ENCODE data around the gene GPR87. TPM values are rescaled to one million over a fixed set of nuclear protein-coding genes. Genes with fewer than 3 reads are reported as not detected.

GPR87 gene, protein sequence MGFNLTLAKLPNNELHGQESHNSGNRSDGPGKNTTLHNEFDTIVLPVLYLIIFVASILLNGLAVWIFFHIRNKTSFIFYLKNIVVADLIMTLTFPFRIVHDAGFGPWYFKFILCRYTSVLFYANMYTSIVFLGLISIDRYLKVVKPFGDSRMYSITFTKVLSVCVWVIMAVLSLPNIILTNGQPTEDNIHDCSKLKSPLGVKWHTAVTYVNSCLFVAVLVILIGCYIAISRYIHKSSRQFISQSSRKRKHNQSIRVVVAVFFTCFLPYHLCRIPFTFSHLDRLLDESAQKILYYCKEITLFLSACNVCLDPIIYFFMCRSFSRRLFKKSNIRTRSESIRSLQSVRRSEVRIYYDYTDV
- 0.20 TPM in 1 of 2 replicates, not detected in the other for total RNA-seq (2014; rRNA removed; shearing (Covaris generic))

DNA sequence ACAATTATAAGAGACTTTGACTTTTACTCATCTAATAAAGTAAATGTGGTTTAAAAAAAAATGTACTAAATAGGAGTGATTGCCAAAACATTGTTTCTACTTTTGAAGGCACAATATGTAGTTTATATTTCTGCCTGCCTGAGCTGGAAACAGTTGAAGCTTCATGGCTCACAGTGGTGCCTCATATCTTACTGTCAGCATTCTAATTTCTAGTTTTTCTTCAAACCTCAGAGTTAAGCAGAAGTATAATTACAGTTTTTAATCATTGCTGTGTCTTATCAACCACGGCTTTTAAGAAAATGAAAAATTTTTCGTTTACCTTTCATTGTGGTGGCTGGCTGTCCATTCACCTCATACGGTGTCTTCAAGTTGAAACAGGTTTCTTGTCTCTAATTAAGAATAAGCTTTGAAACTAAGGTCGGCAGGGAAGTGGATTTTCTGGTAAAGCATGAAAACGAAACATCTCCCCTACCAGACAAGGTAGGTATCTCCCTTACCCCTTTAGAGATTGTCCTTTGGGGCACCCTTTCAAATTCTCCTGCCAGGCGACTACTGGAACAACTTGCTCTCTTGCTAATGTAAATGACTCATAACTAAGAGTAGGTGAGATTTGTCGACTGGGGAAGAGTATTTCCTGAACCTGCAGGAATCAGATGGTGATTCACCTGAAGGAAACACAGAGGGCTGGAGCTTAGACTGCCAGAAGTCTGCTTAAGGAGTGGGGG is at the start of gene GPR87:
GPR87 (minus strand) TSS at position 554 of the 725 bp plus-strand sequence. CDS start 16,720 bp downstream, outside the sequence.
- no peak for DNase-seq (ENCODE audit: low spot score)
- in situ Hi-C loops (cut with HindIII; ENCODE audit: low sequenced_read_pairs) = no loop called here

DNA sequence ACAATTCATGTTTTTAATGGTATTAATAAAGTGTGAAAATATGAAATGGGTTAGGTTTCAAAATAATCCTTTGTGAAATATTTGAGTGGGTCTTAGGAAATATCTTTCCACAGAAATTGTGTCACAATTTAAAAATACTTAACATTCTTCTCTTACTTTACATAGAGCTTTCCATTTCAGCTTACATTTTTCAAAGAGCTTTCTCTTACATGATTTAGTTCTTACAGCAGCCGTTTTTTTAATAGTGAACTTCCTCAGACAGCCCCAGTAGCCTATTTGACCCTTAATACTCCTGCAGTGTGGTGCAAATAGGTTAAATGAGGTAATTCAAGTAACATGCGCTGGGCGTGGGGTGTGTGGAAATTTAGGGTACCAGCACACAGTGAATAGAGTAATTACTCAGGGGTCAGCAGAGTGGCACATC is 46.1 kb upstream of the GPR87 start:
- DNase-seq (ENCODE audit: low spot score) = no peak
- in situ Hi-C loops (cut with HindIII; ENCODE audit: low sequenced_read_pairs) = no loop called here

DNA sequence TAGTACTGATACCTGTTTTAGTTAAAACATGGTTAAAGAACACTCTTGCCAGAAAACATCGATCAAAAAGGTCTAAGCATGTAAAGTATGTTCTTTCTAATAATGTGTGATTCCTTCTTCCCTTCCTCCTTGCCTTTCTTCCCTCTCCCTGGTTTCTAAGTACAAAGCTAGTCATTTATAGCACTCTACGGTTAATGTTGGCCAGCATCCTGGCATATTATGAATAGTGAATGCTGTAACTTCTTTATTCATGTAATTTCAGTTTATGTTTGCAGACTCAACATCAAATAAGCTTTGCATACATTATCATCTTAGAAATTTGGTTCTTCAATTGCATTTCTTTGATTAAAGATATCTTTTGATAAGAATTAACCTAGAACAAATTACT is 40.8 kb upstream of the GPR87 start:
- no peak for DNase-seq (ENCODE audit: low spot score)
- in situ Hi-C loops (cut with HindIII; ENCODE audit: low sequenced_read_pairs) = no loop called here

DNA sequence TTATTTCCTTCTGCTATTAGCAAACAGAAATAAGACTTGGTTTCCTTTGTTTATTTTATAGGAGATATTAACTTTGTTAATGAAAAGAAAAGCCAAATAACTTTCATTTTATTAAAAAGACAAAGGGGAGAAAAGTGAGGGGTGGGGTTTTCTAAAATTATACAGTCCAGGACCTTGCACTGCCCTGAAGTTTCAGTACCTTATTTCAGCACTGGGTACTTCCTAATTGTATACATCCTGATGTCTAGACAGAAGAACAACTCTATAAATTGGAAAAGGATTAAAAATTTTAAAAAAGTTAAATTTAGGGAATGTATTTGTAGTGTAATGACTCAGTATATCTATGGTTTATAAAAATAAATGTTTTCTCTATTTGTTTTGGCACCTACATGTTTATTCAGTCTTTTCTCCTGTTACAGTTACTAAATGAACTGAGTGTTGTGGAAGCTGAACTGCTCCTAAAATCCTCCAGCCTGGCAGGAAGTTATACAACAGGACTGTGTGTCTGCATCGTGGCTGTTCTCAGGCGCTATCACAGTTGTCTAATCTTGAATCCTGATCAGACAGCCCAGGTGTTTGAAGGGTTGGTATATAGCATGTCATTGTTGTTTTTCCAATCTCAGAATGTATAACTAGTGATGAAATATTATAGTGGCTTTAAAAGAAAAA is 40.3 kb upstream of the GPR87 start:
- no peak for DNase-seq (ENCODE audit: low spot score)

DNA sequence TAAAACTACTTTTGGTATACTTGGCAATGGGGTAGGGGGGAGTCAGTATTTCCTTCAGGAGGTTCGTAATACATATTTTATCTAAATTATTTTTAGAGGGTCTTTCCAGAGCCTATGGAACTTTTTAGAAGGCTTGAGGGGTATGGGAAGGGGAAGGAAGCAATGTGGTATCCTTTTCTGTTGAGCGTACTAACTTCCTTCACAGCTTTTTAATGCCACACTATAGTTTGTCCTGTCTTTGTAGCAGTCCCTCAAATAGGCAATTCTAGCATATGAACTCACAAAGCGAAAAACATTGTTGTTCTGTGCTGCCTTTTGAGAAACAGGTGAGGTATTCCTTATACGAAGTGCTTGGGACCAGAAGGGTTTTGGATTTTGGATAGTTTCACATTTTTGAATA is 35.0 kb upstream of the GPR87 start:
- in situ Hi-C loops (cut with HindIII; ENCODE audit: low sequenced_read_pairs) = no loop called here
- DNase-seq (ENCODE audit: low spot score) = no peak

More for the DNA sequence above, 40.3 kb upstream of the GPR87 start:
- in situ Hi-C loops (cut with HindIII; ENCODE audit: low sequenced_read_pairs) = no loop called here

DNA sequence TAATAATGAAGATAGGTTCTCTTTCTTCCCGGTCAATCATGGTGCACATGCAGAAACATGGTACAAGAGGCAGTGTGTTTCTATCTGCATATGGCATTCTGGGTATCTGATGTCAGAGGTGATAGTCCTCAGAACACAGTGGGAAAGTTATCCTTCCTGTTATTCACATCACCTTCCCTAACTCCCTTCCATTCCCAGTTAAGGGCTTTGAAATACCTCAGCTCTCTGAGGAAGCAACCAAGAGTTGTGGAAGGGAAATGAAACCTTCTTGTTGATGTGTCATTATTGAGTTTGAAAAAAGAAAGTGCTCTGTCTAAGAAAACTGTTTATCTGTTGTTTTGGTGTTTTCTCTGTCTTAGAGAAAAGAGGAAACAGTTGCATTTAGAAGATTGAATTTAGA is 34.6 kb upstream of the GPR87 start:
- DNase-seq (ENCODE audit: low spot score) = no peak
- in situ Hi-C loops (cut with HindIII; ENCODE audit: low sequenced_read_pairs) = no loop called here

DNA sequence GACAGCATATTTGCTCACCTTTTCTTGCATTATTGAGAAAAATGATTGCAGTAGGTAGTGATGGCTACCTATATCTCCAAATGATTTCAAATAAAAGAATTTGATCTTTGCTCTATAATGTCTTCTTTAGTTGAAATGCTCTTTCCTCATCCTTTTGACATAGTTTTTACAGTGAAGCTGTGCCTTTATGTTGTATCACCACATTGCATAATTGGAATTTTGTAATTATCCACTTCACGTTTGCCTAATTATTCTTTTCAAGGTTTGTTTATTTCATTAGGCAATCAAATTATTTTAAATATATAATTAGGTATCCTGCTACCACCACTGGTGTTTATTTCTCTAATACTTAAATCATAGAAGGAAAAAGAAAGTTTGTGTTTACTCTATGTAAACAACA is 34.0 kb upstream of the GPR87 start:
- no peak for DNase-seq (ENCODE audit: low spot score)
- in situ Hi-C loops (cut with HindIII; ENCODE audit: low sequenced_read_pairs) = no loop called here

DNA sequence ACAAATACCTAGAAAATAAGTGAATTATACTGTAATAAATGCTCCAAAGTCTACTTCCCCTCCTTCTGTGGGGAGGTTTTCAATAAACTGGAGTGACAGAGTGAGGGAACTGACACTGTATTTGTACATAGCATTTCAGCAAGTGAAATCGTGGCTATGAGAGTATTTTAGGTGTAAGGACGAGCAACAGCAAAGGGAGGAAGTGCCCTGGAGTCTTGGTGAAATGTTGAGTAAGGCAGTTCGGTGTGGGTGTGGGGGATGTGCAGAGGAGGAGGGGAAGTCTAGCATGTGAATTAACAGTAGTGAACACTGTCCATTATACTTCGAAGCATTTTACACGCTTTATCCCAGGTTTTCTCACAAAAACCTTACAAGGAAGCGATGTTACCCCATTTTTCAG is 30.8 kb upstream of the GPR87 start:
- DNase-seq (ENCODE audit: low spot score) = no peak
- in situ Hi-C loops (cut with HindIII; ENCODE audit: low sequenced_read_pairs) = no loop called here

DNA sequence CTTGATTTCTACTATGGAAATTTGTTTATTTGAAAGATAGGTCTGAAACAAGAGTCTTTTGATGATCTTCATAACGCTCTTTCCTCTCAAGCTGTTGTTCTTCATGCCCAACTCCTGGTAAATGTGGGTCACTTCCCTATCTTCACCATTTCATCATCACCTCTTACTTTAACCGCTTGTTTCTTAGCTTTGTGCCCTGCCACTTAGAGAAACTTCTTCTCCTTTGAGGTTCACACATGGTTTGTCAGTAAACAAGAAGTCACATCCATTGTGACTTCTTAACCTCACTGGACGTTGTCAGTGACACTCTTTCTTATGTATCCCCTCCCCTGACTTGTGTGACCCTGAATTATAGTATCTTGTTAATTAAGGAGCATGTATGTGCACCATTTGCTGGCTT is 29.7 kb upstream of the GPR87 start:
- DNase-seq (ENCODE audit: low spot score) = no peak
- in situ Hi-C loops (cut with HindIII; ENCODE audit: low sequenced_read_pairs) = no loop called here

DNA sequence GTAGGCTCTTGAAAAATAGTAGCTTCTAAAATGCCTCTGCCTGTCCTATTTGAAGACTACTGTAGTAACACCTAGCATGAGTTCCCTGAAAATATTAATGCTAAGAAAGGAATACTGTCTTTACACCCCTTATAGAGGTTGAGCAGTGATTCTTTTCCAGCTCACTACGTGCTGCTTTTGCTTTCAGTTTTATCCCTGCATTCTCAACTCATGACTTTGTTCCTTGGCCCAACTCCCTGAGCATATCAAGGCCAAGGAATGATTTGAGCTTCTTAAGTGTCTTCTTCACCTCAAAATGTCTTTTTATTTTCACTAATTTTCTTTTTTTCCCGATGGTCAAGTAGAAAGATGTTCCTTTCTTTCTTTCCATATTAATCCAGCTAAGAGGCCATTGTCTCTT is 29.2 kb upstream of the GPR87 start:
- no peak for DNase-seq (ENCODE audit: low spot score)
- in situ Hi-C loops (cut with HindIII; ENCODE audit: low sequenced_read_pairs) = no loop called here

DNA sequence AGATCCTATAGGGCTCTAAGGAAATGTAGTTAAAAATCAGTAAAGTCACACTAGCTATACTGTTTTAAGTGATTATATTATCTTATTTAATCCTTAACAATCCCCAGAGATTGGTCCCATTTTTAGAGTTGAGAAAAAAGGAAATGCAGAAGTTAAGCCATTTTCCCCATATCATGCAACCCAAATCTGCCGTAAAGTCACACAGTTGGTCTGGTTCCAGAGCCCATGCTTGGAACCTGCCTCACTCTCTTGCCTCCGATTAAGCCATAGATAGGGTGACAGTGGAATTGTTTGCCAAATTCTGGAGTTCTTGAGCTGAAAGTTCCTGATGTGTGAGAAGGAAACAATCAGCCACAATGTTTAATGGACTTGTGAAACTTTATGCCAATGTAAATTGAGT is 15.1 kb upstream of the GPR87 start:
- no peak for DNase-seq (ENCODE audit: low spot score)
- in situ Hi-C loops (cut with HindIII; ENCODE audit: low sequenced_read_pairs) = no loop called here

DNA sequence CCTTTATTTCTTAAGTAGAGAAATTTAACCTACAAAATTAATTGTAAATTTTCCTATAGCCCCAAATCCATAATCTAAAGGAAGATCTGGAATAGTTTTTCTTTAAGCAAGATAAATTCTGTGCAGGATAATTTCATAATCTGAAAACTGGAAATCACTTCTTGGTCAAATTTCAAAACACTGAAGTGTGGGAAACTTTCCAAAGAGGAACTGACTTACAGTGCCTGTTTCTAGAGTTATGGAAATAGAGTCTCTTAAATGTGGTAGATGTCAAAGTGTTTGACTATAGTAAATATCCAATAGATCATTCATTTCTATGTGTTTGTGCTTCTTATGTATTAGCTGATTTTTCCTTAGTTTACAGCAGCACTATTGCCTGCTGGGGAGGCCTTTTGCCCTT is 14.3 kb upstream of the GPR87 start:
- in situ Hi-C loops (cut with HindIII; ENCODE audit: low sequenced_read_pairs) = no loop called here
- no peak for DNase-seq (ENCODE audit: low spot score)

DNA sequence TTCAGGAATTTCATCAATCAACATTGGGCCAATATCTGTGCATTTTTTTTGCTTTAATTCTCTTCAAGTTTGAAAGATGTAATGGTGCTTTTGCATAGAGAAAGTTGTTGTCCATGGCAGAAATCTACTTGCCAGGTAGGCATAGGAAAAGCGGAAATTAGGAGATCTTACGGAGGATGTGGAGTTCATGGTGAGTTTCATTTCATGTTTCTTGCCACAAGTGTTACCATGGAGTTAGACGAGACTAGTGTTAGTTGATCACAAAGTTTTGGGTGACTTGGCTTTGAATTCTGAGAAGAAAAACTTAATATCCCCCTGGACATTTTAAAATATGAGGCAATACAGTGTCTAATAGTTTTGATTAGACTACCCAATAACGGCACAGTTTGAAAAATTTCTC is 13.8 kb upstream of the GPR87 start:
- DNase-seq (ENCODE audit: low spot score) = no peak
- in situ Hi-C loops (cut with HindIII; ENCODE audit: low sequenced_read_pairs) = no loop called here

DNA sequence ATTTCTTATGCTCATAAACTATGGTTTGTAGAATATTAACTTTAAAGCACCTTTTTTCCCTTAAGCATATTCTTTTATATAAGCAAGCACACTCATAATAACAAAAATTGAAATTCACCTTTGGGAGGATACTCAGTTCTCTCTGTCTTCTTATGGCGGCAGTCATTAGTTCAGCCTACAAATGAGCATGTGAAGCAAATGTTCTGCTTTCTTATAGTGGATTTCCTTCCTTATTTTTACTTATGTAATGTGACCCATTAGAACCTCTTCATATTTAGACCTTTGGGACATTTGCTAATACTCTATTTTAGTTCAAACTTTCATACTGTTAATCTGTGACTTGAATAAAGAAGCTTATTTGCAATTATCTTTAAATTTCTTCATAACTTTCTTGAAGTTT is 12.7 kb upstream of the GPR87 start, which contains the start of gene P2RY13:
P2RY13 (minus strand) TSS at position 187 of the 400 bp plus-strand sequence; CDS start at position 166, 21 bp downstream.
- in situ Hi-C loops (cut with HindIII; ENCODE audit: low sequenced_read_pairs) = no loop called here
- DNase-seq (ENCODE audit: low spot score) = no peak

DNA sequence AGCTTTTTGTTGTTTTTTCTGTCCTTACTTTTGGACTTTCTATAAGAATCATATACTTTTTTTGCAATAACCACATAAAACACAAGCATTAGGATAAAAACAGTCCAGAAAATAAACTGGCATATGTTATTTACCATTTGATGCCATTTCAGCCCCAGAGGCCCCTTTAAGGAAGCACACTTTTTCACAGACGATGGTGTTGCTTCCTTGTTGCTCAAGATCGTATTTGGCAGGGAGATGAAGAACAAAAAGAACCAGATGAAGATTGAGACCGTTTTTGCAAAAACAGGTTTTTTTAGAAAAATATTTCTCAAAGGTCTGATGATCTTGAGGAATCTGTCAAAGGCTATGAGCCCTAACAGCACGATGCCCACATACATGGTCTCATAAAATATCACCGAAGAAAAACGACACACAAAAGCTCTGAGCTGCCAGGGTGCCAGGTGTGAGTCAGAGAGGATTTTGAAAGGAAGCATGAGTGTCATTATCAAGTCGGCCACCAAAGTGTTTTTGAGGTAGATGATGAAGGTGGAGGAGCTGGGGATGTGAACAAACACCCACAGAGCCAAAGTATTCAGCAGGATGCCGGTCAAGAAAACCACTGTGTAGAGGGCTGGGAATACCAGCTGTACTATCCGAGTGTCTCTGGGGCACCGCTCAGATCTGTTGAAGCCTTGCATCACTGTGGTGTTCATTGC is 11.8 kb upstream of the GPR87 start:
- no peak for DNase-seq (ENCODE audit: low spot score)
- in situ Hi-C loops (cut with HindIII; ENCODE audit: low sequenced_read_pairs) = no loop called here

DNA sequence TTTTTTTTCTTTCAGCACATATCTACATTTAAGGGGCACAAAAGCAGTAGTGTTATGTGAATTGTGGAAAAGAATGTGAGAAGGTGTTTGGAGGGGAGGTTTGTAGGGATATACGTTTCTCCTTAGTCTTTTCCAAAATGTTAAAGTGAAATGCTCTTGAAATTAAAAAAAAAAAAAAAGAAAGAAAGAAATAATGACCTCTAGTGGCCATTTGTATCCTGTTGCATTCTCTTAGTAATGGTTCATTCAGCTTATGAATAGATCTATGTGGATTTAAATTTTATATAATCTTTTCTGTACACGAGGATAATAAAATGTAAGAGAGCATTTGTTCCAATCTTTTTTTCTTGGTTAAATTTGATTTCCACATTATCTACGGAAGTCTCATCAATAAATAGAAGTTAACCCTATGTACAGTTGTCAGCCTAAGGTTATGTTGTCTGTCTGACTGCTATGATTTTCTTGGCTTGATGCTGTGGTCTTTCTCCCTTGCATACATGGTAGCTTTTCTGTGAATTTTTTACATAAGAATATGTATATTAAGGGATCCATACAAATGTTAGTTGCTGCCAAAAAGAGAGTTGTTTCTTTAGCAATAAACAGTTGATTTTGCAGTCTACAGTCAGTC is 11.1 kb upstream of the GPR87 start:
- no peak for DNase-seq (ENCODE audit: low spot score)

DNA sequence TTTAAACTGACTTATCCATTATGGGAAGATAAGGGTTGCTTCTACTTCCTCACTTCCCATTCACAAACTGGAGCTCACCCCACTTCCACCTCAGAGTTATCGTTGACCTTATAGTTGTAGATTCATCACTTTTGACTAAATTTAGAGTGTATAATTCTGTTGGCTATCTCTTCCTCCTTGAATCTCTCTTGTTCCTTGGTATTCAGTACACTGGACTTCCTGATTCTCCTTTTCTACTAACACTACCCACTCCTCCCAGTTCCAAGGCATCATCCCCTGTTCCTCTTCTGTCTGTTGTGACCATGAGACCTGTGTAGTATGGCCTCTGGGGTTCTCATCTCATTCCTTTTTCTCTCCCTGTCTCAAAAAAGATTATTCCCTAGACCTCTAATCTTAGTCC is 5.9 kb upstream of the GPR87 start:
- DNase-seq (ENCODE audit: low spot score) = no peak
- in situ Hi-C loops (cut with HindIII; ENCODE audit: low sequenced_read_pairs) = no loop called here

More for the DNA sequence above, 11.1 kb upstream of the GPR87 start:
- in situ Hi-C loops (cut with HindIII; ENCODE audit: low sequenced_read_pairs) = no loop called here

DNA sequence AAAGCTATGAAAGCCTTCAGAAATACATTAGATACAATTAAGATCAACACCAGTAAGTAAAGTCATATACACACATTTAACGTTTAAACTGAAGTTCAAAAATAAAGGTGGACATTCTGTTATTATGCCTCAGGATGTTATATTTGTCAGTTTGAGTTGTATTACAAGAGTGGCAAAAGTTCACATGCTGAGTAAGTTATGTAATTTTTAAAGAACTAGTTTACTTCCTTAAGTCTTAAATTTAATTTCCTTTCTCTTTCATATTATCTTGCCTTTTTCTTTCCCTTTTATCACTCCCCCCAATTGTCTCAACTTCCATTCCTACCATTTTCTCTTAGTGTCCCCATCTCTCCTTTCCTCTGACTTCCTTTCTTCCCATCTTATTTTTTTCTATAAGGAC is 4.9 kb upstream of the GPR87 start:
- in situ Hi-C loops (cut with HindIII; ENCODE audit: low sequenced_read_pairs) = no loop called here
- DNase-seq (ENCODE audit: low spot score) = no peak

DNA sequence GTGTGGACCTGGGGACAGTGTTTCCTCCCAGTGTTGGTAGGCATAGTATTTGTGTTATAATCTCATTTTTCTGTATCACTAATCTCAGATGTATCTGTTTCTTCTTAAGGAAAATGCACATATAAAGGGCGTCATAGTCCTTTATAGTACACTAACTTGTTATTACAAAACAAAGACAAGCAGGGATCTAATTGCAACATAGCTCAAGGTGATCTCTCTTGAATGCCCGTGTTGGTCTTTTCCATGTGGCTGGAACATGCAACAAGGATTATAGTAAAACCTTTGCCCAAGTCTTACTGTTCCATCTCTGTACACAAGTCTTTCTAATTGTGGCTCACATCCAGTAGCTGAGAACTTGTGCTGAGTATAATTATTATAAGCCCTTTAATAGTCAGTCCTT is 3.5 kb upstream of the GPR87 start:
- no peak for DNase-seq (ENCODE audit: low spot score)

More for the DNA sequence above, 3.5 kb upstream of the GPR87 start:
- in situ Hi-C loops (cut with HindIII; ENCODE audit: low sequenced_read_pairs) = no loop called here
